Cardiac muscle cell (in vitro differentiated cells and primary cell): ENCODE results near the gene RNH1. TPM values are rescaled to one million over a fixed set of nuclear protein-coding genes. Genes with fewer than 3 reads are reported as not detected.
A peak's percentile ranks its signal among the peaks of the same experiment; 100 is the strongest.

Experiments
- DNase-seq, 2 donors: peaks; one replicate each; pipeline versions ENCODE4 v3.0.0 to v3.0.0-alpha.2; 2010 to 2017; ENCODE audit warnings: low read depth in 1 of 2, low spot score in 1 of 2
- H3K27ac ChIP-seq: fragments of 200-600 bp; sonication (generic); 2 replicates; pipeline ENCODE4 v1.5.1; 2016
- H3K27me3 ChIP-seq: fragments of 200-600 bp; sonication (generic); 2 replicates; pipeline ENCODE4 v1.6.0; 2016; ENCODE audit warnings: control low read depth
- H3K36me3 ChIP-seq: fragments of 200-600 bp; sonication (generic); 2 replicates; pipeline ENCODE4 v1.5.1; 2016; ENCODE audit warnings: control low read depth
- H3K4me1 ChIP-seq: fragments of 200-600 bp; sonication (generic); 2 replicates; pipeline ENCODE4 v1.8.1; 2017; ENCODE audit warnings: low read depth, mild to moderate bottlenecking, mixed run types
- H3K4me3 ChIP-seq: fragments of 200-600 bp; sonication (generic); 2 replicates; pipeline ENCODE4 v1.5.1; 2016; ENCODE audit warnings: mild to moderate bottlenecking
- H3K9me3 ChIP-seq: fragments of 200-600 bp; sonication (generic); 2 replicates; pipeline ENCODE4 v1.5.1; 2017; ENCODE audit warnings: low read depth, mild to moderate bottlenecking, control low read depth
- CTCF ChIP-seq: IDR thresholded peaks from 2 replicates; pipeline ENCODE4 v1.5.1; 2012; ENCODE audit warnings: low read depth, mild to moderate bottlenecking, low read length
- polyA plus RNA-seq: library from polyadenylated mRNA; unstranded; fragments of >200 nt; fragmentation: Nextera tagmentation; extraction: Ambion mirVana; gene quantifications from 2 replicates; pipeline ENCODE4 v1.2.1, GENCODE V29; 2016
- total RNA-seq: library from RNA; depleted of rRNA; stranded (reverse); fragments of >200 nt; gene quantifications from 2 replicates; pipeline ENCODE4 v1.2.3, GENCODE V29; 2016

Gene RNH1
- total and polyA plus RNA-seq, 2 experiments from 2014 or later = 149 to 176 TPM

- no peak for DNase-seq
- Histone ChIP-seq H3K27ac (no peak overlapping the region), H3K36me3 (no peaks in the 10 kb centered on the region), H3K4me3 (no peak overlapping the region), H3K4me1 (peaks cover 5% of the 10 kb centered on the region), H3K9me3 (no peaks in the 10 kb centered on the region), H3K27me3 (no peaks in the 10 kb centered on the region)
- TF ChIP-seq CTCF = no peak
Measured at GRCh38 chr11:539971-540481, 33.0 kb upstream of the RNH1 start.

GRCh38 chr11:538431-539051 lies 31.5 kb upstream of the RNH1 start:
- H3K9me3 ChIP-seq = no peaks in the 10 kb centered on the region
- DNase-seq = no peak
- H3K4me1 ChIP-seq = peaks cover 12% of the 10 kb centered on the region
- no peak for TF ChIP-seq CTCF
- H3K4me3 ChIP-seq = no peak overlapping the region
- H3K27ac ChIP-seq = no peak overlapping the region
- no peaks in the 10 kb centered on the region for H3K36me3 ChIP-seq
- H3K27me3 ChIP-seq = no peaks in the 10 kb centered on the region

GRCh38 chr11:537622-538430 lies 30.8 kb upstream of the RNH1 start:
- Histone ChIP-seq H3K9me3 (no peaks in the 10 kb centered on the region), H3K36me3 (no peaks in the 10 kb centered on the region), H3K4me3 (peak overlapping the region; percentile 18), H3K4me1 (peaks cover 12% of the 10 kb centered on the region), H3K27ac (no peak overlapping the region), H3K27me3 (no peaks in the 10 kb centered on the region)
- TF ChIP-seq CTCF = no peak
- DNase-seq = no peak

GRCh38 chr11:536841-537621 lies 30.0 kb upstream of the RNH1 start, which contains the start of gene LRRC56:
Gene LRRC56 (plus strand): TSS chr11:537527. CDS start chr11:540685, 3,158 bp downstream.
- peak; percentile 87 to 89 for DNase-seq
- Histone ChIP-seq H3K4me3 (peak within 1 kb of the TSS; percentile 66), H3K36me3 (peaks cover 6% of the 10 kb centered on the region), H3K27me3 (no peaks in the 10 kb centered on the region), H3K27ac (no peak within 1 kb of the TSS), H3K4me1 (peaks cover 12% of the 10 kb centered on the region), H3K9me3 (no peaks in the 10 kb centered on the region)
- no peak for TF ChIP-seq CTCF

GRCh38 chr11:535519-536454 lies 28.7 kb upstream of the RNH1 start, which contains the start of gene HRAS:
Gene HRAS (minus strand): TSS chr11:535576.
- H3K27ac ChIP-seq = peak within 1 kb of the TSS; percentile 85
- H3K27me3 ChIP-seq = no peaks in the 10 kb centered on the region
- DNase-seq = peak; percentile 96 to 97
- peaks cover 12% of the 10 kb centered on the region for H3K4me1 ChIP-seq
- H3K36me3 ChIP-seq = peaks cover 7% of the 10 kb centered on the region
- no peak for TF ChIP-seq CTCF
- H3K9me3 ChIP-seq = no peaks in the 10 kb centered on the region
- H3K4me3 ChIP-seq = peak within 1 kb of the TSS; percentile 98
